ENCODE results near the gene SNPH.

SNPH gene

GRCh38 chr20:1324598-1325172 is 58.6 kb downstream of the SNPH start:
- POLR2A ChIA-PET = interaction anchor here (1.0 to 1.3 kb wide), 3 partner anchors 59 to 114 kb away, joined by 3 to 4 read pairs (median 3); partner anchors contain the start of gene SNPH

GRCh38 chr20:1325173-1326030 is 59.3 kb downstream of the SNPH start:
- Histone ChIP-seq H3K9me3 (ENCODE audit: control insufficient read depth, insufficient read depth, low read depth, low read length) (no peaks in the 10 kb centered on the region), H3K4me3 (ENCODE audit: low read depth, low read length) (peak overlapping the region; percentile 66), H3K36me3 (ENCODE audit: control insufficient read depth in 2 of 2, insufficient read depth in 1 of 2, low read length in 2 of 2) (peaks cover 0 to 27% of the 10 kb centered on the region in 2 experiments; a peak in 2 of 3 replicates), H3K4me1 (ENCODE audit: control insufficient read depth, insufficient read depth, low read length) (peaks cover 23% of the 10 kb centered on the region), H3K27ac (ENCODE audit: extremely low read depth, low read depth, low read length) (peak overlapping the region; percentile 93)
- CTCF ChIA-PET = interaction anchor here (0.6 to 3.6 kb wide), 6 partner anchors 9 to 413 kb away, joined by 3 to 14 read pairs (median 3); no protein-coding TSS in a partner anchor
- POLR2A ChIA-PET = interaction anchor here (0.6 to 1.4 kb wide), 10 partner anchors 9 to 178 kb away, joined by 3 to 8 read pairs (median 3); partner anchors contain the start of gene SNPH
- peak; percentile 97 for TF ChIP-seq ATF2 (tag by site-specific recombination; IDR thresholded peaks at IDR 0.05; ENCODE audit: low read depth)
- TF ChIP-seq OVOL3 (tag by site-specific recombination; IDR thresholded peaks at IDR 0.05) = no peak
- no peak for TF ChIP-seq ZNF660 (tag by site-specific recombination; IDR thresholded peaks at IDR 0.05)
- no peak for TF ChIP-seq ZNF133 (tag by site-specific recombination; IDR thresholded peaks at IDR 0.05)
- TF ChIP-seq ZBTB26 (tag by site-specific recombination; optimal IDR thresholded peaks at IDR 0.05) = peak; percentile 47
- TF ChIP-seq ZFHX2 (tag by site-specific recombination; conservative IDR thresholded peaks at IDR 0.05) = peak; percentile 79
- TF ChIP-seq ZNF677 (tag by site-specific recombination; IDR thresholded peaks at IDR 0.05) = no peak
- TF ChIP-seq ZNF280C (tag by site-specific recombination; IDR thresholded peaks at IDR 0.05) = no peak

More at GRCh38 chr20:1324598-1325172, 58.6 kb downstream of the SNPH start:
- TF ChIP-seq PRDM6 (tag by site-specific recombination; IDR thresholded peaks at IDR 0.05) = no peak
- TF ChIP-seq ZNF518A (tag by site-specific recombination; conservative IDR thresholded peaks at IDR 0.05; ENCODE audit: low read depth) = 0 out of 2 replicates have a peak, but pooled peaks have one; percentile 14
- TF ChIP-seq ZNF292 (tag by site-specific recombination; IDR thresholded peaks at IDR 0.05; ENCODE audit: borderline replicate concordance, low read depth) = no peak
- no peak for TF ChIP-seq ZNF776 (tag by site-specific recombination; IDR thresholded peaks at IDR 0.05; ENCODE audit: borderline replicate concordance)
- TF ChIP-seq GLIS2 (tag by site-specific recombination; IDR thresholded peaks at IDR 0.05) = no peak
- no peak overlapping the region; the same call in 1 of the 2 replicates for H3K27ac ChIP-seq (ENCODE audit: extremely low read depth, low read depth, low read length)
- CTCF ChIA-PET = interaction anchor here (0.6 to 3.6 kb wide), 5 partner anchors 12 to 414 kb away, joined by 3 to 14 read pairs (median 4); no protein-coding TSS in a partner anchor
- no peaks in the 10 kb centered on the region for H3K9me3 ChIP-seq (ENCODE audit: control insufficient read depth, insufficient read depth, low read depth, low read length)
- H3K36me3 ChIP-seq (ENCODE audit: control insufficient read depth in 2 of 2, insufficient read depth in 1 of 2, low read length in 2 of 2) = peaks cover 0 to 22% of the 10 kb centered on the region in 2 experiments; a peak in 2 of 3 replicates
- H3K4me1 ChIP-seq (ENCODE audit: control insufficient read depth, insufficient read depth, low read length) = peaks cover 21% of the 10 kb centered on the region
- peak overlapping the region; percentile 66 for H3K4me3 ChIP-seq (ENCODE audit: low read depth, low read length)
